ENCODE results near the gene CSMD2.

Gene CSMD2

GRCh38 chr1:34166625-34167361, 1.8 kb upstream of the CSMD2 start:
- H3K27ac Mint-ChIP-seq = no peak overlapping the region
- peaks cover 12% of the 10 kb centered on the region for H3K4me1 Mint-ChIP-seq (ENCODE audit: low read depth)
- no peaks in the 10 kb centered on the region for H3K36me3 Mint-ChIP-seq (ENCODE audit: low read depth)
- no peak overlapping the region for H3K4me3 Mint-ChIP-seq
- H3K27me3 Mint-ChIP-seq = peaks cover 85% of the 10 kb centered on the region
- H3K9me3 Mint-ChIP-seq = no peaks in the 10 kb centered on the region
- DNase-seq = no peak

GRCh38 chr1:34166191-34166624, 1.2 kb upstream of the CSMD2 start:
- Mint-ChIP-seq H3K4me3 (no peak overlapping the region), H3K36me3 (ENCODE audit: low read depth) (no peaks in the 10 kb centered on the region), H3K27me3 (peaks cover 85% of the 10 kb centered on the region), H3K4me1 (ENCODE audit: low read depth) (peaks cover 12% of the 10 kb centered on the region), H3K9me3 (no peaks in the 10 kb centered on the region), H3K27ac (no peak overlapping the region)
- no peak for DNase-seq

- H3K9me3 Mint-ChIP-seq = no peaks in the 10 kb centered on the region
- H3K4me1 Mint-ChIP-seq (ENCODE audit: low read depth) = peaks cover 12% of the 10 kb centered on the region
- DNase-seq = no peak
- H3K27me3 Mint-ChIP-seq = peaks cover 84% of the 10 kb centered on the region
- no peaks in the 10 kb centered on the region for H3K36me3 Mint-ChIP-seq (ENCODE audit: low read depth)
- H3K27ac Mint-ChIP-seq = no peak overlapping the region
- no peak overlapping the region for H3K4me3 Mint-ChIP-seq
Observed at GRCh38 chr1:34165422-34165921, 442 bp upstream of the CSMD2 start.

DNA sequence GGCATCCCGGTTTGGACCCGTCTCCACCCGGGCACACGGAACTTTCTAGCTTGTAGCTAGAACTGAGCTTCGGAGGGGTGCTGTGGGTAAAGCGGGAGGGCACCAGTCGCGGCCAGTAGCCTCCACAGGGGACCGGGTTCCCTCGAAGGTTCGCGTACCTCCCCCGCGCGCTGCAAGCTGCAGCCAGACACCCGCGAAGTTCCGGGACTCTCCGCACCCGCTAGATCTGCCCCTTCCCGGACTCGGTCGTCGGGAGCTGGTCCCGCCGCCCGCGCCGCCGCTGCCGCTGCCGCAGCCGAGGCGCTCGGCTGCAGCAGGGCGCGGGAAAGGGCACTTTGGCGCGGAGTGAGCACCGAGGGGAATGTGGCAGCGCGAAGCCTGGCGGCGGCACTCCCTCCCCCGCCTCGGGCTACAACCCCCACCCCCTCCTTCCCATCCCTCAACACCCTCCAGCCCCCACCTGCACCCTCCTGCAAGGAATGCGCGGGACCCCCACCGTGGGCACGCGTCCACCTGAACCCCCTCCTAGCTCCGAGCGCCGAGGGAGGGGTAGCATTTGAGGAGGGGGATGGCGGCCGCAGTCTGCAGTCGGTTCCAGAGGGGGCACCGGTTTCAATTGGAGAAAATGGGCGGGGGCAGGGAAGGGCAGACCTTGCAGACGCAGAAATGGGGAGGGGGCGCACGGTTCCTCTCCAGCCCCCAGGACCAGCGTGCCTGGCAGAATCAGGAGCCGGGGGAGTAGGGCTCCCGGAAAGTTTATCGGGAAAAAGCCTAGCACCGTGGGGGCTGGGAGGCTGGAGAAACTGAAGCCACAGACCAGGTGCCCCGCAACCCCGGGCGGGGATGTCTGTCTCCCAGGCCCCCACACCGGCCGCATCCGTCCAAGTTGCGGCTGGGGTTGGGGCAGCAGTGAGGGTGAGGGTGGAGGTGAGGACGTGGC, 968 bp downstream of the CSMD2 start:
- Mint-ChIP-seq H3K9me3 (no peaks in the 10 kb centered on the region), H3K36me3 (ENCODE audit: low read depth) (no peaks in the 10 kb centered on the region), H3K27ac (no peak overlapping the region), H3K4me1 (ENCODE audit: low read depth) (peaks cover 12% of the 10 kb centered on the region), H3K4me3 (peak overlapping the region; percentile 55), H3K27me3 (peaks cover 86% of the 10 kb centered on the region)
- no peak for DNase-seq

DNA sequence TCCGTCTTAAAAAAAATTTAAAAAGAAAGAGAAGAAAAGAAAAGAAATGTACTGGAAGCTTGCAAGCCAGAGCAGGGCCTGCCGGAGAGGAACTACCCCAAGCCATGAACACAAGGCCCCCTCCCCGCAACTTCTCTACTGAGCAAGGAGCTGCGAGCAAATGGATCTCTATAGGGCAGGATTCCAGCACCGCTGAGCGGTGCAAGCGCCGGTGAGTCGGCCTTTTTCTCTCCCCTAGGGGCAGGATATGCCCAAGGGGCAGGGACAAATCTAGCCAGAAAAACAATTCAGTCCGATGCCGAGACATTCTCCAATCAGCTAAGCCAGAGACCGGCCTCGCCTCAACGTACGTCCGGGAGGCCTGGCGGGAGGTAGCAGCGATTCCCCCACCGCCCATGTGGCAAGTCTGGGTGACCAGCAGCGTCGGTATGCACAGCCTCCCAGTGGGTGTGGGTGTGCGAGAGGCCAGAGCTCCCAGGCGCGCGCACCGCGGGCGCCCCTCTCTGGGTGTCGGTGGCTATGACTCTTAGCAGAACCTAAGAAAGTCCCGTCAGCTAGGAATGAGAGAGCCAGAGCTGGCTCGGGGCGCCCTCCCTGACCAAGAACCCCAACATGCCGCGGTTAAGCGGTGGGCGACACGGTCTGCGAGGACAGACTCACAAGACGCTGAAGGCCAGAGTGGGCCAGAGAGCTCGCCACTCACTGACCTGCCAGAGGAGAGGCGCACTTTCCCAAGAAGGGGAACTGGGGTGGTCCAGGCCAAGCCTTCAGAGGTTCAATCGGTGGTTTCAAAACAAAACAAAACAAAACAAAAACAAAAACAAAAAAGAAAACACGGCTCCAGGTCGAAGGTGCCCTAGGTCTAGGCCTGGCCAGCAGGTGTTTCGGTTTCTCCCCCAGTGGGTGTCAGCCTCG, 1.9 kb downstream of the CSMD2 start:
- peaks cover 12% of the 10 kb centered on the region for H3K4me1 Mint-ChIP-seq (ENCODE audit: low read depth)
- H3K27ac Mint-ChIP-seq = no peak overlapping the region
- H3K27me3 Mint-ChIP-seq = peaks cover 83% of the 10 kb centered on the region
- DNase-seq = peak; percentile 34
- peak overlapping the region; percentile 55 for H3K4me3 Mint-ChIP-seq
- no peaks in the 10 kb centered on the region for H3K36me3 Mint-ChIP-seq (ENCODE audit: low read depth)
- H3K9me3 Mint-ChIP-seq = no peaks in the 10 kb centered on the region

- Mint-ChIP-seq H3K36me3 (ENCODE audit: low read depth) (no peaks in the 10 kb centered on the region), H3K4me3 (no peak overlapping the region), H3K9me3 (no peaks in the 10 kb centered on the region), H3K27me3 (peaks cover 54% of the 10 kb centered on the region), H3K4me1 (ENCODE audit: low read depth) (no peaks in the 10 kb centered on the region), H3K27ac (no peak overlapping the region)
- DNase-seq = no peak
Observed at GRCh38 chr1:34156739-34157138, 8.3 kb downstream of the CSMD2 start.

DNA sequence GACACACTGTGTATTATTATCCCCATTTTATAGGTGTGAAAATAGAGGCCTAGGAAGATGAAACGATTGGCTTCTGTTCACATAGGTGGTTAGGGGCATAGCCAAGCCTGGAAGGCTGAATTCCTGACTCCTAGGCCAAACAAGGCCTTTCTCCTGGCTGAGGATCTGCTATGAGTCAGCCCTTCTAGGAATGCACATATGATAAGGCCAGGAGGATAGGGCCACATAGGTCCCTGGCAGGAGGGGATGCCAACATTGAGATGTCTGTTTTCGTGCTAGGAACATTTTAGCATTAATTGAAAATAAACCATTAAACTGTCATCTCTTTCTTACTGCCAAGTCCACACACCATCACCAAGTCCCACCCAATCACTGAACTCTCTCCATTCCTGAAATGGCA, 9.2 kb downstream of the CSMD2 start:
- Mint-ChIP-seq H3K27ac (no peak overlapping the region), H3K36me3 (ENCODE audit: low read depth) (no peaks in the 10 kb centered on the region), H3K27me3 (peaks cover 51% of the 10 kb centered on the region), H3K4me3 (no peak overlapping the region), H3K9me3 (no peaks in the 10 kb centered on the region), H3K4me1 (ENCODE audit: low read depth) (no peaks in the 10 kb centered on the region)
- DNase-seq = no peak

DNA sequence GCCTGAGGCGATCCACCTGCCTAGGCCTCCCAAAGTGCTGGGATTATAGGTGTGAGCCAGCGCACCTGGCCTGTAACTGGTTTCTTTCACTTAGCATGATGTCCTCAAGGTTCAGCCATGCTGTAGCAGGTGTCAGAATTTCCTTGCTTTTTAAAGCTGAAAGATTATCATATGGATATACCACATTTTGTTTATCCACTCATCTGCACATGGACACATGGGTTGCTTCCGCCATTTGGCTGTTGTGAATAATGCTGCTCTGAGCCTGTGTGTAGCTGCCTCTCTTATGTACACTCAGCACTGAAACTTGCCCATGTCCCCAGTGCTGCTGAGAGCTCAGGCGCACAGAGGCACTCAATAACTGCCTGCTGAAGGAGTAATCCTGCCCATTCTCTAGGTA, 11.8 kb downstream of the CSMD2 start:
- no peaks in the 10 kb centered on the region for H3K36me3 Mint-ChIP-seq (ENCODE audit: low read depth)
- H3K4me3 Mint-ChIP-seq = no peak overlapping the region
- no peaks in the 10 kb centered on the region for H3K4me1 Mint-ChIP-seq (ENCODE audit: low read depth)
- no peaks in the 10 kb centered on the region for H3K9me3 Mint-ChIP-seq
- H3K27me3 Mint-ChIP-seq = peaks cover 40% of the 10 kb centered on the region
- no peak overlapping the region for H3K27ac Mint-ChIP-seq
- no peak for DNase-seq

DNA sequence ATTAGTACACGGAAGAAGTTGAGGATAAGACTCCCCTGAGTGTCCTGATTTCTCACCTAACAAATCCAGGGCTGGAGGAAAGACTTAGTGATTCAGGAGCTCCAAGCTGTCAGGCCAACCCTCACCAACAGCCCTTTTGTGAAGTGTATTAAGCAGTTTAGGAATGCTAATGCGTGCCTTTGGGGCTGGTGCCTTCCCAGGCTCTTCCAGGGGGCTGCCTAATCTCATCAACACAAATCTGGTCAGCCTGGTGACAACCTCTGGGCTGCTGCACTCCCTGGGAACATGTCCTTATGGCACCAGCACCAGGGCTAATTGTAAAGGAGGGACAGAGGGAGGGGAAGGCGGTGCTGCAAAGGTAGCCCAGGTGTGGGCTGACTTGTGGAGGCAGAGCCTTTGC, 15.5 kb downstream of the CSMD2 start:
- H3K9me3 Mint-ChIP-seq = no peaks in the 10 kb centered on the region
- no peaks in the 10 kb centered on the region for H3K36me3 Mint-ChIP-seq (ENCODE audit: low read depth)
- no peak for DNase-seq
- H3K4me1 Mint-ChIP-seq (ENCODE audit: low read depth) = no peaks in the 10 kb centered on the region
- no peak overlapping the region for H3K4me3 Mint-ChIP-seq
- H3K27ac Mint-ChIP-seq = no peak overlapping the region
- peaks cover 32% of the 10 kb centered on the region for H3K27me3 Mint-ChIP-seq

GRCh38 chr1:34147301-34147700, 17.7 kb downstream of the CSMD2 start:
- no peak for DNase-seq
- no peaks in the 10 kb centered on the region for H3K36me3 Mint-ChIP-seq (ENCODE audit: low read depth)
- no peak overlapping the region for H3K4me3 Mint-ChIP-seq
- no peaks in the 10 kb centered on the region for H3K9me3 Mint-ChIP-seq
- peaks cover 23% of the 10 kb centered on the region for H3K27me3 Mint-ChIP-seq
- no peak overlapping the region for H3K27ac Mint-ChIP-seq
- H3K4me1 Mint-ChIP-seq (ENCODE audit: low read depth) = no peaks in the 10 kb centered on the region

- H3K36me3 Mint-ChIP-seq (ENCODE audit: low read depth) = no peaks in the 10 kb centered on the region
- H3K27ac Mint-ChIP-seq = no peak overlapping the region
- H3K4me1 Mint-ChIP-seq (ENCODE audit: low read depth) = no peaks in the 10 kb centered on the region
- H3K4me3 Mint-ChIP-seq = no peak overlapping the region
- no peak for DNase-seq
- no peaks in the 10 kb centered on the region for H3K9me3 Mint-ChIP-seq
- H3K27me3 Mint-ChIP-seq = peaks cover 25% of the 10 kb centered on the region
Observed at GRCh38 chr1:34144766-34145165, 20.3 kb downstream of the CSMD2 start.

DNA sequence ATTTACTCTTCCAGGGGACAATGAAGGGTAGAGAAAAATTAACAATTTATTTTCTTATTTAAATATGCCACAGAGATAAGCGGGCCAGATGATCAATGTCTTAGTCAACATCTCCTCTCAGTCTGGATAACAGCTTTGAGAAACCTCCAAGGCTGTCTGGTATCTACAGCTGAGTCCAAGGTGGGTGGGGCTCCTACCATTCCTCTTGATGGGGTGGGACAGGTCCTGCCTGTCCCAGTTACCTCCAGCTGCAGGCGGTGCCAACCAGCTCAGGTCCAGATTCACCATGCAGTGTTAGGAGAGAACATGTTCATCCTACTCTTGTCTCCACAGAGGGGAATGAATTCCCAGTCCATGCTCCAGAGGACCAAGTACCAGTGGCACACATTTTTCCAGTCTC, 21.1 kb downstream of the CSMD2 start:
- Mint-ChIP-seq H3K4me3 (no peak overlapping the region), H3K36me3 (ENCODE audit: low read depth) (no peaks in the 10 kb centered on the region)
- DNase-seq = no peak

DNA sequence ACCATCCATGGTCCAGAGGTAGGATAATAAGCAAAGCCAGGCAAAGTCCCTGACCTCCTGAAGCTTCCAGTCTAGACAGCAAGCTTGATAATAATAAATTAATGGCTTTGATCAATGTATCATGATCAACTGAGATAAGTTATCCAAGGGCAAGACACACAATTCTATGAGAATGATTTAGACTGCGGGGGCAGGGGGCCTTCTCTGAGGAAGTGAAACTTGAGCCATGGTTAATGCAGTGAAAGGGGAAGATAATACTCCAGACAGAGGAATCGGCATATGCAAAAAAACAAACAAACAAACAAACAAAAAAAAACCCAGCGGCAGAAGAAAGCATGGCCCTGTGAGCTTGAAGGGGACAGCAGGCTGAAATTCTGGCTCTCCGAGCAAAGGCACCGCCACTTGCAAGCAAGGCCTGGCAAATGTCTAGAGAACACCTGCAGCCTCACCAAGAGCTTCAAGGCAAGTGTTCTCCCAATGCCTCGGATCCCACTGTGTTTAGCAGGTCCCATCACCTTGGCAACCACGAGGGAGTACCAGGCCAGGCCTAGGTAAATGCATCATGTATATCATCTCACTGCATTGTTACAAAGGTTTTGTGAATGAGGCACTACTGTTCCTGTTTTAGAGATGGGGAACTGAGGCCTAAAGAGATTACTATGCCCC, 24.9 kb downstream of the CSMD2 start:
- Mint-ChIP-seq H3K36me3 (ENCODE audit: low read depth) (no peaks in the 10 kb centered on the region), H3K9me3 (no peaks in the 10 kb centered on the region), H3K4me3 (no peak overlapping the region), H3K27me3 (peaks cover 11% of the 10 kb centered on the region), H3K4me1 (ENCODE audit: low read depth) (no peaks in the 10 kb centered on the region), H3K27ac (no peak overlapping the region)
- DNase-seq = no peak

More for the DNA sequence above, 21.1 kb downstream of the CSMD2 start:
- Mint-ChIP-seq H3K4me1 (ENCODE audit: low read depth) (no peaks in the 10 kb centered on the region), H3K27me3 (peaks cover 19% of the 10 kb centered on the region), H3K27ac (no peak overlapping the region), H3K9me3 (no peaks in the 10 kb centered on the region)

- no peak overlapping the region for H3K4me3 Mint-ChIP-seq
- no peaks in the 10 kb centered on the region for H3K9me3 Mint-ChIP-seq
- DNase-seq = no peak
- H3K27me3 Mint-ChIP-seq = peaks cover 7% of the 10 kb centered on the region
- H3K4me1 Mint-ChIP-seq (ENCODE audit: low read depth) = no peaks in the 10 kb centered on the region
- no peak overlapping the region for H3K27ac Mint-ChIP-seq
- no peaks in the 10 kb centered on the region for H3K36me3 Mint-ChIP-seq (ENCODE audit: low read depth)
Observed at GRCh38 chr1:34137411-34137810, 27.6 kb downstream of the CSMD2 start.
